HG02588 (cell line): ENCODE results near the gene FBXL5.
"Not testable (repeated sequence)": the region's sequence is repeated elsewhere in the genome, so short reads cannot be mapped to it uniquely, and the experiment has no call there.

ENCODE experiments used
- ATAC-seq: cut with Tn5 transposase; IDR thresholded peaks from one replicate; pipeline ENCODE4 v1.9.1; 2021; ENCODE audit warnings: mild to moderate bottlenecking, moderate library complexity; ENCODE audit not compliant: unreplicated experiment

Gene FBXL5

GRCh38 chr4:15652191-15652590 lies 3.0 kb downstream of the FBXL5 start:
- ATAC-seq = no peak

- ATAC-seq = no peak
Observed at GRCh38 chr4:15651676-15652075, 3.5 kb downstream of the FBXL5 start.

GRCh38 chr4:15649914-15650545 lies 5.1 kb downstream of the FBXL5 start:
- peak; percentile 38 for ATAC-seq

- ATAC-seq = peak; percentile 42
Observed at GRCh38 chr4:15648600-15648999, 6.6 kb downstream of the FBXL5 start.

- no peak for ATAC-seq
Observed at GRCh38 chr4:15638418-15638817, 16.7 kb downstream of the FBXL5 start.

GRCh38 chr4:15636818-15637217 lies 18.3 kb downstream of the FBXL5 start:
- no peak for ATAC-seq

- ATAC-seq = not testable (repeated sequence)
Observed at GRCh38 chr4:15617407-15617806, 37.8 kb downstream of the FBXL5 start.

- not testable (repeated sequence) for ATAC-seq
Observed at GRCh38 chr4:15614891-15615290, 40.3 kb downstream of the FBXL5 start.

- no peak for ATAC-seq
Observed at GRCh38 chr4:15612136-15612535, 43.0 kb downstream of the FBXL5 start.

- no peak for ATAC-seq
Observed at GRCh38 chr4:15610855-15611254, 44.3 kb downstream of the FBXL5 start.

GRCh38 chr4:15605537-15605936 lies 49.6 kb downstream of the FBXL5 start:
- ATAC-seq = no peak

- ATAC-seq = no peak
Observed at GRCh38 chr4:15601862-15602261, 53.3 kb downstream of the FBXL5 start.

GRCh38 chr4:15600176-15600575 lies 55.0 kb downstream of the FBXL5 start:
- no peak for ATAC-seq

GRCh38 chr4:15598644-15599043 lies 56.5 kb downstream of the FBXL5 start:
- no peak for ATAC-seq

GRCh38 chr4:15592799-15593198 lies 62.4 kb downstream of the FBXL5 start:
- ATAC-seq = no peak

- ATAC-seq = no peak
Observed at GRCh38 chr4:15587649-15588048, 67.5 kb downstream of the FBXL5 start.

- no peak for ATAC-seq
Observed at GRCh38 chr4:15586066-15586465, 69.1 kb downstream of the FBXL5 start.

GRCh38 chr4:15585331-15585730 lies 69.8 kb downstream of the FBXL5 start:
- ATAC-seq = no peak

- no peak for ATAC-seq
Observed at GRCh38 chr4:15584785-15585184, 70.4 kb downstream of the FBXL5 start.

- ATAC-seq = no peak
Observed at GRCh38 chr4:15577508-15577907, 77.6 kb downstream of the FBXL5 start.

GRCh38 chr4:15575966-15576365 lies 79.2 kb downstream of the FBXL5 start:
- ATAC-seq = no peak

- ATAC-seq = no peak
Observed at GRCh38 chr4:15569746-15570145, 85.4 kb downstream of the FBXL5 start.

GRCh38 chr4:15568821-15569220 lies 86.3 kb downstream of the FBXL5 start:
- ATAC-seq = no peak
